H9 (cell line): ENCODE data around the gene TMCC2. TPM values are rescaled to one million over a fixed set of nuclear protein-coding genes. Genes with fewer than 3 reads are reported as not detected.

Experiments used
- DNase-seq: peaks from one replicate; pipeline ENCODE4 v3.0.0-alpha.2; 2017
- H2AFZ ChIP-seq: one replicate; pipeline ENCODE4 v1.6.1; 2013; ENCODE audit warnings: mild to moderate bottlenecking, low read length, control low read depth, moderate library complexity
- H2AK5ac ChIP-seq: 2 replicates; pipeline ENCODE4 v1.6.1; 2013; ENCODE audit warnings: low read length, control low read depth, mixed read lengths; ENCODE audit not compliant: insufficient read length
- H2BK120ac ChIP-seq: one replicate; pipeline ENCODE4 v1.6.1; 2013; ENCODE audit warnings: low read depth, mild to moderate bottlenecking, low read length, control low read depth, inconsistent platforms; ENCODE audit not compliant: poor library complexity, severe bottlenecking
- H2BK12ac ChIP-seq: 2 replicates; pipeline ENCODE4 v1.6.1; 2013; ENCODE audit warnings: low read length, control low read depth, mixed read lengths, low read depth; ENCODE audit not compliant: insufficient read length
- H2BK15ac ChIP-seq: 2 replicates; pipeline ENCODE4 v1.6.1; 2013; ENCODE audit warnings: low read depth, low read length, control low read depth
- H2BK20ac ChIP-seq: one replicate; pipeline ENCODE4 v1.6.1; 2013; ENCODE audit warnings: low read depth, mild to moderate bottlenecking, low read length, control low read depth, inconsistent platforms; ENCODE audit not compliant: poor library complexity, severe bottlenecking
- H2BK5ac ChIP-seq: 2 replicates; pipeline ENCODE4 v1.6.1; 2013; ENCODE audit warnings: low read length, control low read depth, mixed read lengths; ENCODE audit not compliant: insufficient read length
- H3K14ac ChIP-seq: 2 replicates; pipeline ENCODE4 v1.6.1; 2013; ENCODE audit warnings: low read length, control low read depth; ENCODE audit not compliant: insufficient read depth
- H3K18ac ChIP-seq: 2 replicates; pipeline ENCODE4 v1.6.1; 2013; ENCODE audit warnings: low read depth, mild to moderate bottlenecking, mixed read lengths, low read length, control low read depth; ENCODE audit not compliant: insufficient read length
- H3K23ac ChIP-seq: 2 replicates; pipeline ENCODE4 v1.6.1; 2013; ENCODE audit warnings: low read length, control low read depth, mixed read lengths, low read depth; ENCODE audit not compliant: insufficient read length
- H3K23me2 ChIP-seq: 2 replicates; pipeline ENCODE4 v1.6.1; 2013; ENCODE audit warnings: low read depth, mild to moderate bottlenecking, mixed read lengths, low read length, control low read depth; ENCODE audit not compliant: insufficient read length, poor library complexity, severe bottlenecking
- H3K27ac ChIP-seq: 2 replicates; pipeline ENCODE4 v1.5.1; 2013; ENCODE audit warnings: low read length, control low read depth, mixed read lengths, low read depth; ENCODE audit not compliant: insufficient read length
- H3K27me3 ChIP-seq: 2 replicates; pipeline ENCODE4 v1.6.1; 2013; ENCODE audit warnings: low read length, control low read depth, inconsistent platforms; ENCODE audit not compliant: insufficient read depth
- H3K4ac ChIP-seq: 2 replicates; pipeline ENCODE4 v1.6.1; 2013; ENCODE audit warnings: low read depth, mild to moderate bottlenecking, control low read depth, inconsistent platforms, low read length, moderate library complexity
- H3K4me1 ChIP-seq: 2 replicates; pipeline ENCODE4 v1.6.1; 2013; ENCODE audit warnings: low read length, control low read depth, inconsistent platforms; ENCODE audit not compliant: insufficient read depth
- H3K4me2 ChIP-seq: 2 replicates; pipeline ENCODE4 v1.6.1; 2013; ENCODE audit warnings: low read length, control low read depth, mixed read lengths; ENCODE audit not compliant: insufficient read length, insufficient read depth
- H3K56ac ChIP-seq: 2 replicates; pipeline ENCODE4 v1.6.1; 2013; ENCODE audit warnings: low read depth, mild to moderate bottlenecking, mixed read lengths, low read length, control low read depth; ENCODE audit not compliant: insufficient read length
- H3K79me1 ChIP-seq: 2 replicates; pipeline ENCODE4 v1.6.1; 2013; ENCODE audit warnings: low read depth, mild to moderate bottlenecking, moderate library complexity, low read length, control low read depth, inconsistent platforms; ENCODE audit not compliant: insufficient read depth, poor library complexity, severe bottlenecking
- H3K79me2 ChIP-seq: 2 replicates; pipeline ENCODE4 v1.6.1; 2013; ENCODE audit warnings: low read length, control low read depth, inconsistent platforms; ENCODE audit not compliant: insufficient read depth
- H3K9ac ChIP-seq: 2 replicates; pipeline ENCODE4 v1.6.1; 2013; ENCODE audit warnings: low read length, control low read depth, mixed read lengths; ENCODE audit not compliant: insufficient read length; ENCODE audit errors: extremely low read depth
- H3K9me3 ChIP-seq: one replicate; pipeline ENCODE4 v1.6.1; 2013; ENCODE audit warnings: low read depth, low read length, inconsistent platforms; ENCODE audit not compliant: control insufficient read depth
- H3T11ph ChIP-seq: one replicate; pipeline ENCODE4 v1.6.1; 2013; ENCODE audit warnings: mild to moderate bottlenecking, low read length, control low read depth, inconsistent platforms
- H4K20me1 ChIP-seq: one replicate; pipeline ENCODE4 v1.6.1; 2013; ENCODE audit not compliant: control insufficient read depth, insufficient read length, insufficient read depth
- H4K5ac ChIP-seq: 2 replicates; pipeline ENCODE4 v1.6.1; 2013; ENCODE audit warnings: low read depth, mild to moderate bottlenecking, mixed read lengths, low read length, control low read depth; ENCODE audit not compliant: insufficient read length
- H4K8ac ChIP-seq: replicated peaks from 2 replicates; pipeline ENCODE4 v1.6.1; 2013; ENCODE audit warnings: low read length, control low read depth, mixed read lengths, low read depth; ENCODE audit not compliant: insufficient read length
- H4K91ac ChIP-seq: 2 replicates; pipeline ENCODE4 v1.6.1; 2013; ENCODE audit warnings: low read depth, mild to moderate bottlenecking, moderate library complexity, mixed read lengths, low read length, control low read depth; ENCODE audit not compliant: insufficient read length
- H3K27ac Mint-ChIP-seq, 3 experiments: 2 replicates in 2 of 3; 3 replicates in 1 of 3; pipeline ENCODE4 v1.8.0; 2020 to 2021; ENCODE audit warnings: mixed read lengths in 3 of 3, mild to moderate bottlenecking in 1 of 3, moderate library complexity in 1 of 3
- H3K27me3 Mint-ChIP-seq: 2 replicates; pipeline ENCODE4 v1.8.0; 2021; ENCODE audit warnings: low read depth, mild to moderate bottlenecking, moderate library complexity, mixed read lengths
- H3K36me3 Mint-ChIP-seq, 3 experiments: 2 replicates in 2 of 3; 3 replicates in 1 of 3; pipeline ENCODE4 v1.8.0; 2020 to 2021; ENCODE audit warnings: low read depth in 3 of 3, mixed read lengths in 3 of 3; ENCODE audit not compliant: insufficient read depth in 1 of 3
- H3K4me1 Mint-ChIP-seq, 2 experiments: 2 replicates each; pipeline ENCODE4 v1.8.0; 2020; ENCODE audit warnings: mixed read lengths in 2 of 2
- H3K4me3 Mint-ChIP-seq, 2 experiments: 2 replicates in 1 of 2; 3 replicates in 1 of 2; pipeline ENCODE4 v1.8.0; 2020 to 2021; ENCODE audit warnings: mild to moderate bottlenecking in 2 of 2, mixed read lengths in 2 of 2, moderate library complexity in 1 of 2
- H3K9me3 Mint-ChIP-seq, 2 experiments: 2 replicates in 1 of 2; 3 replicates in 1 of 2; pipeline ENCODE4 v1.8.0; 2020; ENCODE audit warnings: mild to moderate bottlenecking in 2 of 2, mixed read lengths in 2 of 2, moderate library complexity in 1 of 2
- CTCF ChIP-seq: fragments of 200-600 bp; sonication (generic); conservative IDR thresholded peaks from 3 replicates; pipeline ENCODE4 v1.8.0; 2021; ENCODE audit warnings: antibody characterized with exemption, mild to moderate bottlenecking
- WGBS: extraction: QIAGEN DNeasy Blood & Tissue Kit; methylation state at CpG from one replicate; pipeline ENCODE4 v1.1.7; 2013; ENCODE audit warnings: missing lambda C conversion rate, low lambda C conversion rate, mixed read lengths; ENCODE audit not compliant: insufficient read length; ENCODE audit errors: extremely low coverage; 5-methylcytosine and 5-hydroxymethylcytosine counted together
- total RNA-seq: library from RNA; stranded (reverse); gene quantifications from 2 replicates; pipeline ENCODE4 v1.2.1, GENCODE V29; 2021

TMCC2 gene
- total RNA-seq, 1 experiment from 2014 or later = 11.7 TPM

DNA sequence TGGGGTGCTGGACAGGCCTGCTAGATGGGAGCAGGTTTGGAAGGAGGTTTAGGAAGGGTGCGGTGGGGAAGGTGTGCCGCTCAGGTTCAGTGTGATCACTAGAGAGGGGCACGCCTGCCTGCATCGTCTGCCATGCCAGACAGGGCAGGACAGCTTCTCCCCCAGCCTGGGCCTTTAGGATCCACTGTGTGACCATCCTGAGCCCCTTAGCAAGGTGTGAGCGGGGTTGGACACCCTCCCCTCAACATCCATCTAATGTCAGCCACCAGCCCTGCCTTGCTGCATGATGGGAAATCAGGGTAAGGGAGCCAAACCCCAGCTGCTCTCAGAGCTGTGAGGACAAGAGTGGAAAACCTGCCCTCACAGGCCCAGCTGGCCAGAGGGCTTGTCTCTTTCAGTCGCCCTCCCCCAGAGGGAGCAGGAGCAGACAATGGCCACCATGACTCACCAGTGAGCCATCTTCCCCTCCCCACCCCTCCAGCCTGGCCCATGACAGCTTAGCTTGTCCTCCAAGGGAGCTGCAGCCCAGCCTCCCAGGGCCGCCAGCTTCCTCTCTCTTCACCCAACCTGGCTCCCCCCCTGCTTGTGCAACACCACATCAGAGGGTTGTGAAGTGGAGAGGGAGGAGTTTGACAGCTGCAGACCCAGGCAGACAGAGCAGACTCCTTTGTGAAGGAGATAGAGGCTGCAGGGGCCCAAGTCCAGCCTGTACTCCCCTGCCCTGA lies 56.8 kb downstream of the TMCC2 start:
- no peak overlapping the region for H4K5ac ChIP-seq
- no peak overlapping the region for H3T11ph ChIP-seq
- Mint-ChIP-seq H3K4me1 (peaks cover 58 to 64% of the 10 kb centered on the region in 2 experiments), H3K9me3 (peaks cover 0 to 2% of the 10 kb centered on the region in 2 experiments; a peak in 2 of 5 replicates), H3K27me3 (no peaks in the 10 kb centered on the region; the same call in 1 of the 2 replicates), H3K27ac (peak overlapping the region; percentile 74 to 91 (median 88); a peak in 6 of 7 replicates), H3K36me3 (no peaks in the 10 kb centered on the region; a peak in 2 of 7 replicates), H3K4me3 (no peak overlapping the region)
- no peak overlapping the region for H4K8ac ChIP-seq
- H3K79me1 ChIP-seq = no peaks in the 10 kb centered on the region
- no peak overlapping the region for H3K4ac ChIP-seq
- no CpG with 5 or more reads among the region's 7 CpGs for WGBS
- H3K56ac ChIP-seq = no peak overlapping the region
- H2BK20ac ChIP-seq = no peak overlapping the region
- no peaks in the 10 kb centered on the region for H3K23me2 ChIP-seq
- no peak overlapping the region for H2AK5ac ChIP-seq
- peak; percentile 97 for DNase-seq
- H2BK5ac ChIP-seq = no peak overlapping the region
- H3K4me1 ChIP-seq = peaks cover 6% of the 10 kb centered on the region; the same call in 1 of the 2 replicates
- peak overlapping the region; percentile 56 for H4K91ac ChIP-seq
- H3K14ac ChIP-seq = no peak overlapping the region
- H3K27ac ChIP-seq = no peak overlapping the region
- no peaks in the 10 kb centered on the region for H3K9me3 ChIP-seq
- H3K4me2 ChIP-seq = no peak overlapping the region
- TF ChIP-seq CTCF = no peak
- no peak overlapping the region for H3K9ac ChIP-seq
- H2AFZ ChIP-seq = no peak overlapping the region
- H3K18ac ChIP-seq = peak overlapping the region; percentile 24
- no peak overlapping the region for H3K23ac ChIP-seq
- H3K27me3 ChIP-seq = no peaks in the 10 kb centered on the region
- no peak overlapping the region for H2BK120ac ChIP-seq
- H2BK15ac ChIP-seq = no peak overlapping the region
- H2BK12ac ChIP-seq = no peak overlapping the region
- H4K20me1 ChIP-seq = peaks cover 2% of the 10 kb centered on the region
- H3K79me2 ChIP-seq = no peaks in the 10 kb centered on the region
